Neuron (in vitro differentiated cells): Measurements from ENCODE around the gene MITF.

Source experiments
- H2AFZ ChIP-seq: one replicate; pipeline ENCODE4 v1.6.1; 2013; ENCODE audit warnings: low read depth, mild to moderate bottlenecking, inconsistent platforms, low read length, moderate library complexity
- H3K27me3 ChIP-seq: one replicate; pipeline ENCODE4 v1.6.1; 2013; ENCODE audit warnings: low read length; ENCODE audit not compliant: insufficient read depth
- H3K36me3 ChIP-seq: one replicate; pipeline ENCODE4 v1.6.1; 2013; ENCODE audit warnings: low read length; ENCODE audit not compliant: insufficient read depth
- H3K4me1 ChIP-seq: one replicate; pipeline ENCODE4 v1.6.1; 2013; ENCODE audit warnings: low read length; ENCODE audit not compliant: insufficient read depth
- H3K4me3 ChIP-seq: 2 replicates; pipeline ENCODE4 v1.5.1; 2013; ENCODE audit warnings: mild to moderate bottlenecking, low read length, moderate library complexity
- H3K9me3 ChIP-seq: one replicate; pipeline ENCODE4 v1.6.1; 2013; ENCODE audit warnings: low read length

MITF gene

GRCh38 chr3:69751074-69751476 lies 11.8 kb downstream of the MITF start:
- no peaks in the 10 kb centered on the region for H3K9me3 ChIP-seq
- H3K4me1 ChIP-seq: no peaks in the 10 kb centered on the region
- no peaks in the 10 kb centered on the region for H3K36me3 ChIP-seq
- no peak overlapping the region for H2AFZ ChIP-seq
- no peak overlapping the region for H3K4me3 ChIP-seq
- H3K27me3 ChIP-seq: no peaks in the 10 kb centered on the region

- no peak overlapping the region for H2AFZ ChIP-seq
- no peaks in the 10 kb centered on the region for H3K36me3 ChIP-seq
- H3K27me3 ChIP-seq: no peaks in the 10 kb centered on the region
- no peaks in the 10 kb centered on the region for H3K9me3 ChIP-seq
- H3K4me1 ChIP-seq: no peaks in the 10 kb centered on the region
- no peak overlapping the region for H3K4me3 ChIP-seq
Measured at GRCh38 chr3:69752241-69752640, 13.0 kb downstream of the MITF start.

DNA sequence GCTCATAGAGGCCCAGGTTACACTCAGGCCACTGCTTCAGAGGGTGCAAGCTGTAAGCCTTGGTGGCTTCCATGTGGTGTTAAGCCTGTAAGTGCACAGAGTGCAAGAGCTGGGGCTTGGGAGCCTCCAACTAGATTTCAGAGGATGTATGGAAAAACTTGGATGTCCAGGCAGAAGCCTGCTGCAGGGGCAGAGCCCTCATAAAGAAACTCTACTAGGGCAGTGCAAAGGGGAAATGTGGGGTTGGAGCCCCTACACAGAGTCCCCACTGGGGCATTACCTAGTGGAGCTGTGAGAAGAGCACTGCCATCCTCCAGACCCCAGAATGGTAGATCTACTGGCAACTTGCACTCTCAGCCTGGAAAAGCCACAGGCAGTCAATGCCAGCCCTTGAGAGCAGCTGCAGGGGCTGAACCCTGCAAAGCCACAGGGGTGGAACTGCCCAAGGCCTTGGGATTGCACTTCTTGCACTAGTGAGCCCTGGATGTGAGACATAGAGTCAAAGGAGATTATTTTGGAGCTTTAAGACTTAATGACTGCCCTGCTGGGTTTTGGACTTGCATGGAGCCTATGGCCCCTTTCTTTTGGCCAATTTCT lies 14.0 kb downstream of the MITF start:
- Histone ChIP-seq H3K4me3 (no peak overlapping the region), H2AFZ (no peak overlapping the region), H3K27me3 (no peaks in the 10 kb centered on the region), H3K36me3 (no peaks in the 10 kb centered on the region), H3K9me3 (no peaks in the 10 kb centered on the region), H3K4me1 (no peaks in the 10 kb centered on the region)

- H3K4me3 ChIP-seq: no peak overlapping the region
- no peaks in the 10 kb centered on the region for H3K36me3 ChIP-seq
- no peaks in the 10 kb centered on the region for H3K9me3 ChIP-seq
- H3K27me3 ChIP-seq: no peaks in the 10 kb centered on the region
- H3K4me1 ChIP-seq: no peaks in the 10 kb centered on the region
- no peak overlapping the region for H2AFZ ChIP-seq
Measured at GRCh38 chr3:69755795-69756194, 16.5 kb downstream of the MITF start.

DNA sequence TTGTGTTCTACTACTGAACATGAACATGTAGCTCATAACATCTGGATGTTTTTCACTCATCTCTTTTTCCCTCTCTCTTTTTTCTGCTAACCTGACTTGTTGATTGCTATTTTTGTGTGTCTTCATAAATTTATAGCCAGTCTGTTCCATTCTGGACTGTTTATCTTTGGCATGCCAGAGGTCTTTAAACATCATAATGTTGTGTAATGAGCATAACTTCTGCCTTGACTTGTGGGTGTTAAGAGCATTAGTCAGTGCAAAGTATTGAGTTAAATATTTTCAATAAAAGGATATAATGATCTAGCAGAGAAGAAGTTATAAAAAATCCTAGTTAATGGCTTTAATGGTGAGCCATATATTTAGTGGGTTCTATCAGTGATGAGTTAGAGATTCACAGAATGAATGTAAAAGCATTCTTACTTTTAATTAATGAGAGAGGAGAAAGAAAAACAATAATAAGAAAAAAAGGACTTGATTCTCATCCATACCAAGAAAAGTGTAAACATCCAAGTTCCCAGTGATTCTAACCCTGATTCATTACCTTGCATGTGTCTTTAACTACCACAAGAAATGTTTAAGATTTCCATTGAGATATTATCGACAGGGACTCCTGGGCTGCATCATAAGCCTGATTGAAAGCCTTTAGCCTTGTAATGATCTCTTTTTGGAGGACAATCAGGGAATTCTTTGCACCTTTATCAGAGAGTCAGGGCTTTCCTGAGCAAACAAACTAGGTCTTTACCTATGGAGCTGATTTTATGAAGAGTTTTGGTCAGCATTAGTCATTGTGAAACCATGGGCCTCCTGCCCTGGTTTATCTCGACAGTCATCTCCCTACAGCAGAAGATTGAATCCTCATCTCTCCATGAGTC lies 22.9 kb downstream of the MITF start:
- Histone ChIP-seq H3K36me3 (no peaks in the 10 kb centered on the region), H3K4me3 (no peak overlapping the region), H3K27me3 (no peaks in the 10 kb centered on the region), H3K9me3 (no peaks in the 10 kb centered on the region), H3K4me1 (no peaks in the 10 kb centered on the region), H2AFZ (no peak overlapping the region)

DNA sequence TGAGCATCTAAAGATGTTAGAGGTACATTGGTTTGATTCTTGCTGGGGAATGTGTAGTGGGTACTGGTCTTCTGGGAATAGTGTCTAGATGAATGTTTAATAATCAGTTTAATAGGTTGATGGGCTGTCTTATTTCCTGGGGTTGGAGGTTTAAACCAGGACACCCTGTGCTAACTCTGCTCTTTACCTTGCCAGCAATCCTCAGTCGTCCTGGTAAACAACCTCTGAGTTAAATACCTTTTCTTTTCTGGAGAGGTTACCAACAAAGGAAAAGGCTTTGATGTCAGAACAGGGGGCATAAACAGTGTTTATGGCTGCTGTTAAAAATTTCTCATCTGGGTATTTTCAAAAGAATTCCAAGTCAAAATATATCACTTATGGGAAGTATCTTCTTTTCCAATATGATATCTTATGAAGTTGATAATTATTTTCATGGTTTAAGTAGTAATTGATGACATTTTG lies 23.5 kb downstream of the MITF start:
- no peaks in the 10 kb centered on the region for H3K27me3 ChIP-seq
- H3K9me3 ChIP-seq: no peaks in the 10 kb centered on the region
- no peak overlapping the region for H3K4me3 ChIP-seq
- H3K36me3 ChIP-seq: no peaks in the 10 kb centered on the region
- H2AFZ ChIP-seq: no peak overlapping the region
- H3K4me1 ChIP-seq: no peaks in the 10 kb centered on the region

GRCh38 chr3:69763458-69763857 lies 24.2 kb downstream of the MITF start:
- Histone ChIP-seq H3K4me3 (no peak overlapping the region), H3K4me1 (no peaks in the 10 kb centered on the region), H3K27me3 (no peaks in the 10 kb centered on the region), H3K36me3 (no peaks in the 10 kb centered on the region), H2AFZ (no peak overlapping the region), H3K9me3 (no peaks in the 10 kb centered on the region)

- H3K27me3 ChIP-seq: no peaks in the 10 kb centered on the region
- H3K36me3 ChIP-seq: no peaks in the 10 kb centered on the region
- H3K4me1 ChIP-seq: no peaks in the 10 kb centered on the region
- no peaks in the 10 kb centered on the region for H3K9me3 ChIP-seq
- no peak overlapping the region for H2AFZ ChIP-seq
- H3K4me3 ChIP-seq: no peak overlapping the region
Measured at GRCh38 chr3:69764121-69764741, 25.0 kb downstream of the MITF start.

DNA sequence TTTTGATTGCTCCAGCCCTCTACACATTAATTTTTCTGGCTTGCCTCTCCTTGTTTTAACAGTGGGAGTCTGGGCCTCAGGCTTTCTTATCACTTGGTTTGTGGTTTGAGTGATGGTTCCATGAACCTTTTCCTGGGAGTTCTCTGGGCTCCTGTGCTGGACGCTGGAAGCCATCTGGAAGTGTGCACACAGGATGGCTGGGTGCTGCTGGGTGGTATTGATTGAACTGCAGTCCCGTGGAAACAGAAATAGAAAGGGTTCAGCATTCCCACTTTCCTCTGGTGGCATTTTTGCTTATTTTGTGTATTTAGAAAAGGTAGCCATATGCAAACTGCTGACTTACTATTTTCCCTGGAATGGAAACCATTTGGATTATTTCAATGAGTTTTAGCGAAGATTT lies 25.6 kb downstream of the MITF start:
- no peak overlapping the region for H2AFZ ChIP-seq
- no peaks in the 10 kb centered on the region for H3K4me1 ChIP-seq
- no peaks in the 10 kb centered on the region for H3K36me3 ChIP-seq
- no peak overlapping the region for H3K4me3 ChIP-seq
- no peaks in the 10 kb centered on the region for H3K9me3 ChIP-seq
- no peaks in the 10 kb centered on the region for H3K27me3 ChIP-seq

- no peaks in the 10 kb centered on the region for H3K36me3 ChIP-seq
- no peaks in the 10 kb centered on the region for H3K27me3 ChIP-seq
- no peak overlapping the region for H3K4me3 ChIP-seq
- no peaks in the 10 kb centered on the region for H3K4me1 ChIP-seq
- no peak overlapping the region for H2AFZ ChIP-seq
- H3K9me3 ChIP-seq: no peaks in the 10 kb centered on the region
Measured at GRCh38 chr3:69766638-69767037, 27.4 kb downstream of the MITF start.

DNA sequence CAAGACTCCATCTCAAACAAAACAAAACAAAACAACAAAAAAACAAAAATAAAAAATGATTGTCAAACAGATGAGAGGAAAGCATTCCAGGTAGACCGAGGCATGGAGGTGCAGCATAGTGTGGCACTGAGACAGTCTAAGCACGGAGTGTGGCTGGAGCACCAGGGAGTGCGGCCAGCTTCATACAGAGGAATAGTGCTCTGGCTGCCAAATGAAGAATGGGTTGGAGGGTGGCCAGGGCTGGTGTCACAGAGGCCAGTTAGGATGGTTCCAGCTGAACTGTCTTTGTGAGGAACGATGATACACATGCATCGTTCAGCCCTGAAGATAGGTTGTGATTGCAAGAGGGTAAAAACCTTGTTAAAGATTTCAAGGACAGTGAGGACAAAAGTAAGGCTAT lies 28.3 kb downstream of the MITF start:
- H2AFZ ChIP-seq: no peak overlapping the region
- no peaks in the 10 kb centered on the region for H3K27me3 ChIP-seq

DNA sequence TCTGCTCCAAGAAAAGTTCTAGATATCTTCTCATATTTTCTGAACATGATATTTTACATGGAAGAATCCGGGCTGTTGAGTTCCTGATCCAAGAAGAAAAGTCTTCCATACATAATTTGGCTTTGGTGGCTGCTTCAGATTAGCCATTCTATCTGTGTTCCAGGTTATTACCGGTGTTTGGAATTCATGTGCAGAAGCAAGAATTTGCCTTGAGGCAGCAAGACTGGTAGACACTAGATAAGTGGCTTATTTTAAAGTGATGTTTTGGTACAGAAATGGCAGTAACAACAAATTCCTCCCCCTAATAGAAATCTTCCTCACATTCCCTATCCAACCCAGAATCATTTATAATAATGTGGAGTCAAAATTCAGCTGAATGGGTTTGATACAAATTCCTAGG lies 29.2 kb downstream of the MITF start:
- no peaks in the 10 kb centered on the region for H3K4me1 ChIP-seq
- no peak overlapping the region for H2AFZ ChIP-seq
- no peaks in the 10 kb centered on the region for H3K9me3 ChIP-seq
- no peaks in the 10 kb centered on the region for H3K36me3 ChIP-seq
- no peak overlapping the region for H3K4me3 ChIP-seq
- H3K27me3 ChIP-seq: no peaks in the 10 kb centered on the region

More for the DNA sequence above, 28.3 kb downstream of the MITF start:
- Histone ChIP-seq H3K4me3 (no peak overlapping the region), H3K36me3 (no peaks in the 10 kb centered on the region), H3K4me1 (no peaks in the 10 kb centered on the region), H3K9me3 (no peaks in the 10 kb centered on the region)

GRCh38 chr3:69770219-69770618 lies 31.0 kb downstream of the MITF start:
- H3K4me3 ChIP-seq: no peak overlapping the region
- H3K9me3 ChIP-seq: no peaks in the 10 kb centered on the region
- no peaks in the 10 kb centered on the region for H3K27me3 ChIP-seq
- no peak overlapping the region for H2AFZ ChIP-seq
- no peaks in the 10 kb centered on the region for H3K4me1 ChIP-seq
- no peaks in the 10 kb centered on the region for H3K36me3 ChIP-seq
